Superior temporal gyrus (tissue), 1 donor: Measurements from ENCODE around the gene DUSP16.
"Not testable (repeated sequence)": the region's sequence is repeated elsewhere in the genome, so short reads cannot be mapped to it uniquely, and the experiment has no call there.

Experiments used
- DNase-seq: peaks from one replicate; pipeline ENCODE4 v3.0.0-alpha.2; 2016; ENCODE audit errors: extremely low spot score

DUSP16 gene, protein sequence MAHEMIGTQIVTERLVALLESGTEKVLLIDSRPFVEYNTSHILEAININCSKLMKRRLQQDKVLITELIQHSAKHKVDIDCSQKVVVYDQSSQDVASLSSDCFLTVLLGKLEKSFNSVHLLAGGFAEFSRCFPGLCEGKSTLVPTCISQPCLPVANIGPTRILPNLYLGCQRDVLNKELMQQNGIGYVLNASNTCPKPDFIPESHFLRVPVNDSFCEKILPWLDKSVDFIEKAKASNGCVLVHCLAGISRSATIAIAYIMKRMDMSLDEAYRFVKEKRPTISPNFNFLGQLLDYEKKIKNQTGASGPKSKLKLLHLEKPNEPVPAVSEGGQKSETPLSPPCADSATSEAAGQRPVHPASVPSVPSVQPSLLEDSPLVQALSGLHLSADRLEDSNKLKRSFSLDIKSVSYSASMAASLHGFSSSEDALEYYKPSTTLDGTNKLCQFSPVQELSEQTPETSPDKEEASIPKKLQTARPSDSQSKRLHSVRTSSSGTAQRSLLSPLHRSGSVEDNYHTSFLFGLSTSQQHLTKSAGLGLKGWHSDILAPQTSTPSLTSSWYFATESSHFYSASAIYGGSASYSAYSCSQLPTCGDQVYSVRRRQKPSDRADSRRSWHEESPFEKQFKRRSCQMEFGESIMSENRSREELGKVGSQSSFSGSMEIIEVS

DNA sequence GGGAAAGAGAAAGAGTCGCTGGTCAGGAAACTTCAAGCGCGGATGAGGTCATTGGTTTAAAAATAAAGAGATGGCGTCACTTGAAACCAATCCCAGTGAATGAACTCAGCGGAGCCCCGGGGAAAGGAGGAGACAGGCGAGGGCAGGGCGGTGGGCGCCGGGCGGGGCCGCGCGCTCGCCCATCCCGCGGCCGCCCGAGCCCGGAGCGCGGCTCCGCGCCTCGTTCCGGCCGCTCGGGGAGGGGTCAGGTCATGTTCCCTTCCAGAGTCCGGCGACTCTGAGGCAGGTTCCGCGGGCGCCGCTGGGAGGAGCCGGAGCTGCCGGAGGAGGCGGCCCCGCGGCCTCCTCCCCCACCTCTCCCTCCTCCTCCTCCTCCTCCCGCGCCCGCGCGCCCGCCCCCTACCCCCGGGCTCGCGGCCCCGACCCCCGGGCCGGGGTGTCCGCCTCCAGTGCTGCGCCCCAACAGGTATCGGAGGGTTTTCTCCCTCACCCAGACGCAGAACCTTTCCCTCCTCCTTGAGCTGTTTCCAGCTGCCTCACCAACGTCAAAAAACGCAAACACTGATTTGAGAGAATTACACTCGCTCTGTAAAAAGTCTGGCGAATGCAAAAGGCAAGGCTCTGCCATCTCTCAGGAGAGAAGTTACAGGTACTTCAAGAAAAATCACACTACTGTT, at the start of gene DUSP16:
TSS of gene DUSP16 (minus strand) at position 279 of the 677 bp plus-strand sequence. CDS start 41,765 bp downstream, outside the sequence.
- peak; percentile 99 for DNase-seq

DNA sequence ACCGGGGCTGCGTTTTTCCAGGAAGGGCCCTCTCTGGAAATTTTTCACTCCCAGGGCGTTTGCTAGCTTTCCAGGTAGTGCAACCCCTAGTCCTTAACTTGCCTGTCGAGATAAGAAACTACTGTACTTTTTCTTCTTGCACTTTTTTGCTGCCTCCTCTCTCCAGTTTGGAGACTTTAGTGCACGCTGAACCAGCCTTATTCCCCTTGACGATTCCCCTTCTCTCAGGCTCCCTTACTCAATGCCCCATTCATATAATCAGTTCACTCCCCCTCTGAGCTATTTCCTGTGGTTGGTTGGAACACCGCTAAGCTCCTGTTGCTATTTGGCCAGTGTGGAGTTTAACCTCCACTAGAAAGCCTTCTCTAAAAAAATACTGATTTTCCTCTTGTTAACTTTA, 49.7 kb upstream of the DUSP16 start:
- DNase-seq: peak; percentile 78

DNA sequence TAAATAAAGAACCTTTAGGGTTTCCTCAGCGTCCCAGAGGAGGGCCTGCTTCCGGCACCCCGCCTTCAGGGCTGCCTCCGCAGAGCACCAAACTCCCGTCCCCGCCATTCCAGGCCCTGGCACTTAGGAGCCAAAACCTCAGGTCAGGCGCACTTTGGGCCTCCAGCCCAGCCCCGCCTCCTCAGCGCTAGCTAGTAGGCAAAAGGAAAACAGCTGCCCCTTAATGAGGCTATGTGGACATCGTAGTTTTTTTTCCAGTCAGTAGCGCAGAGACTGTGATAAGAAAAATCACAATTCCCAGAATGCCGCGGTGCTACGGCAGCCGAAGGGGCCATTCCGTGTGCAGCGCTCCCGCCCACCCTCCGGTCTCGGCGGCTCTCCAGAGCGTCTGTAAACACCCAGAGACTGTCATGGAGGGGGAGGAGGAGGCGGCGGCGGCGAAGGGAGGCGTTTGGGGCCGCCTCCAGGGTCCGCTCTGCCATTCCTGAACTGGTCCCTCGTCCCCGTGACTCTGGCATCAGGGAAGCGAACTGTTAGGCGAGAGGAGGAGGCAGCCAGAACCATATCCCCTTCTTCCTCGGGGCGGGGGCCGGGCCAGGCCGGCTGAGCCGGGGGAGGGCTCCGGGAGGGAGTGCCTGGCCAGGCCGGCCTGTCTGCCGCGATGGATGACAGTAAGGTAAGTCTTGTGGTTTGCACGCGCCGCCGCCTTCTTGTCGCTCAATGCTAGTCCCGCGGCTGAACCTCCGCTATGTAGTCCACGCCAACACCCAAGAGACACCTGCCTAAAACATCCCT, 49.0 kb upstream of the DUSP16 start, which contains the start of gene CREBL2:
TSS of gene CREBL2 (plus strand) at position 365 of the 795 bp plus-strand sequence. CDS start at position 662, 297 bp downstream.
- peak; percentile 99 for DNase-seq

DNA sequence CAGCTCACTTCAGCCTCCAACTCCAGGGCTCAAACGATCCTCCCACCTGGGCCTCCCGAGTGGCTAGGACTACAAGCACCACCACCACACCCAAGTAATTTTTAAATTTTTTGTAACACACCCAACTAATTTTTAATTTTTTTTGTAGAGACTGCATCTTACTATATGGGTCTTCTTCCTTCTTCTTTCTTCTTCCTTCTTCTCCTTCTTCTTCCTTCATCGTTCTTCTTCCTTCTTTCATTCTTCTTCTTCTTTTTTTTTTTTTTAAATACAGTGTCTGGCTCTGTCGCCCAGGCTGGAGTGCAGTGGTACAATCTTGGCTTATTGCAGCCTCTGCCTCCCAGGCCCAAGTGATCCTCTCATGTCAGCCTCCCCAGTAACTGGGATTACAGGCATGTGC, 48.0 kb upstream of the DUSP16 start:
- DNase-seq: no peak

DNA sequence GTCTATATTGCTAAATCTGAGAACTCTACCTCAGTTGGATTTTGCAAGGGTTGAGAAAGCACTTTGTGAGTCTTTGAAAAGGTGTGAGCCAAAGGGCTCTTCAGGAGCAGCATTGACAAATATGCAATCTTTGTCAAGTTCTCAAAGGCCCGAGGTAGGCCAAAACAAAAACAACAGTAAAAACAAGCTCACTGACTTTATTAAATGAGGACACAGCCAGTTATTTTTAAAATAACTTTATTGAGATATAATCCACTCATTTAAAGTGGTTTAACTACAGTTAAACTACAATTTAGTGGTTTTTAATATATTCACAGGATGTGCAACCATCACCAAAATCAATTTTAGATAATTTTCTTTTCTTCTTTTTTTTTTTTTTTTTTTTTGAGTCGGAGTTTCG, 47.0 kb upstream of the DUSP16 start:
- DNase-seq: no peak

DNA sequence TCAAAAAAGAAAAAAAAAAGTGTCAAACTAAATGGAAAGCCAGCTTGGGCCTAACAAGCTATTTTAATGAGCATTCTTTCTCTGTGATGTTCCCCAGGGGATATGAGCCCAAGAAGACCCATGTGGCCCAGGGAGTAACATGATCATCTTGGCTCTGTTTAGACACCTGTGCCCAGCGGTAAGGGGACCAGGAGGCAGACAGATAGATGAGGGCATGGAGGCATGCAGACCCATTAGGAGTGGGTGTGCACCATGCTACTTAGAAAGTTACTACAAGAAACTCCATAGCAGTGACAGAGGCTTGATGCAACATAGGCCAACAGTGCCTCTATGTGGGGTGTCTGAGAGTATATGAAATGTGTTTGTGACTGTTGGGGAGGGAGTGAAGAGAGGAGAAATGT, 45.9 kb upstream of the DUSP16 start:
- no peak for DNase-seq

DNA sequence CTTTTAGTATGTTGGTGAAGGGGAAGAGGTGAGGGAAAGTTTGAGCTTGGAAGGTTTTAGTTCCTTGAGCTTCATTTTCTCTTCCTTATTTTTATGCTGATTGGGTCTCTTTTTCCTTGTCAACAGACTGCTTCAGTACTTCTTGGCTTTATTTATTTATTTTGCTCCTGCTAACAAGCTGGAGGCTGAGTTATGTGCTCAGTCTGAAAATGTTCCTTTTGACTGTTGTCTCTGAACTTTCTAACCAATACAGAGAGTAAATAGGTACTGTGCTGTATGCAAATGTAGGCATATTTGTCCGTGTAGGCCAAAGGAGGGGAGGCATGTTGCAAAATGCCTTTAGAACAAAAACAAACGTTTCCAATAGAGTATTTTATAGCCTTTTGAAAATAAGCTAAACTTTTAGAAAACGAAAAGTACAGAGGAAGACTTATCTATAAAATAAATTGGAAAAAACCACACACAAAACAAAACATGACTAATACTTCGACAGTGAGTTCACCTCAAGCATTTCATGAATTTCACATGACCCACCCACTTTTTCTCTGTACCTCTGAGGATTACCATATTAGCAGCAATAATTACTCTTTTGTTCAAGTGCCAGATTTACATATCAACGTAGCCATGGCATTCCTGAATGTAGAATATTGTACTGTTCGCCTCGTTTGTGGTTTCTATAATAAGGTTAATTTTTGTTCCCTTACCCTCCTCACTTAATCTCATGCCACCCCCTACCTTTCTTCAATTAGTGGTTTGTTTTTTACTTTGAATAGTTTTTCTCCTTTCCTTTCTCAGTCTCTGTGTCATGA, 44.3 kb upstream of the DUSP16 start:
- DNase-seq: no peak

DNA sequence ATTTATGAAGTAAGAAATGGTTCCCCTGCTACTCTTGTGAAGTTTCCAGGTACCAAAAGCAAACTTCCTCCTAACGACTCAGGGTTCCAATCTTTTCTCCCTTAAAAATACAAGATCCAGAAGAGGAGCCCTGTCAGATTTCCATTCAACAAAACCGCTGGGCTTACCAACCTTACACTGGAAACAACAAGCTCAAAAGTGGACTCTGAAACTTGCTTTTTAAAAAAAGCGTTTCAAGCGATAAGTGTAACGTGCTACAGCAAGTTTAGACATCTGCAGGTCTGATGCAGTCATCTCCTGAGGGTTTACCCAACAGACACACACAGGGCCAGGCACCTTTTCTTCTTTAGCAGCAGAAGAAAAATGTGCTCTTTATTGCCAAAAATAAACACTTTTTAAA, 42.1 kb upstream of the DUSP16 start:
- no peak for DNase-seq

DNA sequence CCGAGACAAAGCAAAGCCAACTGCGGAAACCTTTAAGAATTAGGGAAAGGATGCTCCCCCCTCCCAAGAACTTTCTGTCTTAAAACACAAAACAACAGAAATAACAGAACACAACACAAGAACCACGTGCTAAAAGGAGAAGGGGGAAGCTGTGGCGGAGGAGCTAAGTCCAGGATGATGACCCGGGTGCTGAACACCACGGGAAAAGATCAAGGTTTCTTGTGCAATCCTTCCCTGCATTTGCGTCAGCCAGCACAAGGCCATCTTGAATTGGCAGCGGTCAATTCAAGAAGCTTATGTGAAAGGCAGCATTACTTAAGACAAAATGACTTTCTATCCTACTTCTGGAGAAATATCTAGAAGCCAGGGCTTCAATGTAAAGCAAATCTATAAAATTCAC, 38.0 kb upstream of the DUSP16 start:
- no peak for DNase-seq

DNA sequence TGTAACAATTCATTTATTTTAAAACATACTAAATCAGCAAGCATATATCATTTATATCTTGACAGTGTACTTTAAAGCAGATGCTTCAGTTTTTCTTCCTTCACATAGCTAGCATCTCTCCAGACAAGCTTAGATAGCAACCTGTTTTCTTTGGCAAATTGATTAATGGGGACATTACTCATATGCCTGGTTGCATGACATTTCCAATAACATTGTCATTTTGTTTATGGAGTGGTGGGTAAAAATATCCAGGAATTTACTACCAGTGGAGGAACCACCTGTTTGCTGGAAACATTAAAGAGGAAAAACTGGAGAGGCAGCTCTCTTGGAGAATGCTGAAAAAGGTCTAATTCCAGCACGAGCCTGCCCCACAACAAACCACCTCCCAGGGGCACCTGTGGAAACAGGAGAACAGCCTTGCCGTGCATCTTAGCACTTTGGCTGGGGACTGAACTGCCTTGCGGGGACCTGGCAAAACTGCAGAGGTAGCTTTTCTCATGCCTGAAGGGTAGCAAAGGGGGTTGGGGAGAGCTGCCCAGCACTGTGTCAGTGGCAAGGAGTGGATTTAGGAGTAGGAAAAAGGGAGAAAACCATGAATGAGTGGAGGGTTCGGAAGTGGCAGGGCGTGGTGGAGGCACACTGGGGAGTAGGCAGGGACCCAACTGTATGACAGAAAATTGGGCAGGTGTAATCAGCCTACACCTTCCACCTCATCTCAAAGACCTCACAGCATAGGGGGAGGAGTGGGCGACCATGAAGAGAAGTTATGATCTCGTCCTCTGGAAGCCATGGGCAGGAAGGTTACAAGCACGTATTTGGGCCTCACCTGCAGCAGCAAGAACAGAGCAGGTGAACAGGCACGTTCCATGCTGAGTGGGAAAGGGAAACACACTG, 37.3 kb upstream of the DUSP16 start:
- no peak for DNase-seq

DNA sequence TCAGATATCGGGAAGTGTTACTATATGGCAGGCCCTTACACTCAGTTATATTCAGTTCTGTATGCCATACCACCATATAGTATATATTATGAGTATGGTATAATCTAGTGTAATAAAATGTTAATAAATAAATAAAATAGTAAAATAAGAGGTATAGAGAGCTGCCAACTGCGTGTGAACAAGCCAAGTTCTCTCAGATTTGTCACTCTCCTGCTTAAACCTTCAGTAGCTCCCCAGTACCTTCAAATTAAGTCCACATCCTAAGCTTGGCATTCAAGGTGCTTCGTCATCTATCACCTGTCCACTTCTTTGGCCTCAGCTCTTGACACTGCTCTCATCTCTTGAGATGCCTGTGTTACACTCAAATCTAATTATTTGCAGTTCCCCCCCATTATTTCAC, 36.2 kb upstream of the DUSP16 start:
- DNase-seq: no peak

DNA sequence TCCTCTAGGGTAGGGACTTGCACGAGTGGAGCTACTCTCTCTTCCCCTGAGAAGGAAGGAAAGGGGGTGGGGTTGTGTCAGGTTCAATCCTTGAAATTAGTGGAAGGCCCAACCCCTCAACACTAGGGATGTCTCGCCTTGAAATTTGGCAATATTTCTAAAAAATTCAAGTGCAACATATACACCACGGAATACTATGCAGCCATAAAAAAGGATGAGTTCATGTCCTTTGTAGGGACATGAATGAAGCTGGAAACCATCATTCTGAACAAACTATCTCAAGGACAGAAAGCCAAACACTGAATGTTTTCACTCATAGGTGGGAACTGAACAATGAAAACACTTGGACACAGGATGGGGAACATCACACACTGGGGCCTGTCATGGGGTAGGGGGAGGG, 33.9 kb upstream of the DUSP16 start:
- not testable (repeated sequence) for DNase-seq

DNA sequence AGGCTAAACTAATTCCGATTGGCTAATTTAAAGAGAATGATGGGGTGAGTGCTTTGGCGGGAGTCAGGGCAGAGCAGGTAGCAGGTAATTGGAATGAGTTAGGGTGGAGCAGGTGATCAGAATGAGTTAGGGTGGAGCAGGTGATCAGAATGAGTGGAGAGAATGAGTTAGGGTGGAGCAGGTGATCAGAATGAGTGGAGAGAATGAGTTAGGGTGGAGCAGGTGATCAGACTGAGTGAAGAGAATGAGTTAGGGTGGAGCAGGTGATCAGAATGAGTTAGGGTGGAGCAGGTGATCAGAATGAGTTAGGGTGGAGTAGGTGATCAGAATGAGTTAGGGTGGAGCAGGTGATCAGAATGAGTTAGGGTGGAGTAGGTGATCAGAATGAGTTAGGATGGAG, 33.3 kb upstream of the DUSP16 start:
- not testable (repeated sequence) for DNase-seq

DNA sequence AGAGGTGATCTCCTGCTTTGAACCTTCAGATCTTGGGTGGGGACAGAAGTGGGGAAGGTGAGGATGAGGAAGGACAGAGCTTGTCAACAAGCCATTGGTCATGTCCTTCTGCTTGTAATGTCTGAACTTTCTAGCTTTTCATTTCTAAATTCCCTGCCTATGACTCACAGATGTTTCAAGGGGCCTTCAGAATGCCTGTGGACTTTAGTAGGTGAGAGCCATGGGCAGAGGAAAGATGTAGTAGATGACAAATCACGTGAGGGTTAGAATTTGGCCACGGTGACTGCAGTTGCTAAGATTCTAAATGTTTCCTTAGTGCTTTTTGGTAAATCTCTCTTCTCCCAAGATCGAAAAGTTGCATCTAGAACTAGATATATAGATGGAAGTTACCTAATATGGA, 30.3 kb upstream of the DUSP16 start:
- DNase-seq: no peak

DNA sequence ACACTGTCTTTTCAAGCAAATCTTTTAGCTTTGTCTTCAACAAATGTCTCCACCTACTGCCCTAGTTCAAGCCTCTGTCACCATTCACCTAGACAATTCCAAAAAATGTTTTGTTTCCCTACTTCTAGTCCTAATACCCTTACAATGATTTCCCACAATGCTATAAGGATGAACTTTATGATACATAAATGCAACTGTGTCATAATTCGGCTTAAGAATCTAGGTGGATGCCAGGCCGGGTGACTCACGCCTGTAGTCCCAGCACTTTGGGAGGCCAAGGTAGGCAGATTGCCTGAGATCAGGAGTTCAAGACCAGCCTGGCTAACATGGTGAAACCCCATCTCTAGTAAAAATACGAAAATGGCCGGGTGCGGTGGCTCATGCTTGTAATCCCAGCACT, 28.3 kb upstream of the DUSP16 start:
- DNase-seq: no peak

DNA sequence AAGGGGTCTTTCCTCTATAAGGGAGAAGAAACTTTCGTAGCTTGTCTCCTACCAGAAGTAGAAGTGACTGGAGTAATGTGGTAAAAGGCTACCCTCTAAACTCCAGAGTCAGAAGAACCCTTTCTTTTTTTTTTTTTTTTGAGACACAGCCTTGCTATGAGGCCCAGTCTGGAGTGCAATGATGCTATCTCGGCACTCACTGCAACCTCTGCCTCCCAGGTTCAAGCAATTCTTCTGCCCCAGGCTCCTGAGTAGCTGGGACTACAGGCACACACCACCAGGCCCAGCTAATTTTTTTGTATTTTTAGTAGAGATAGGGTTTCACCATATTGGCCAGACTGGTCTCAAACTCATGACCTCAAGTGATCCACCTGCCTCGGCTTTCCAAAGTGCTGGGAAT, 25.8 kb upstream of the DUSP16 start:
- DNase-seq: not testable (repeated sequence)

DNA sequence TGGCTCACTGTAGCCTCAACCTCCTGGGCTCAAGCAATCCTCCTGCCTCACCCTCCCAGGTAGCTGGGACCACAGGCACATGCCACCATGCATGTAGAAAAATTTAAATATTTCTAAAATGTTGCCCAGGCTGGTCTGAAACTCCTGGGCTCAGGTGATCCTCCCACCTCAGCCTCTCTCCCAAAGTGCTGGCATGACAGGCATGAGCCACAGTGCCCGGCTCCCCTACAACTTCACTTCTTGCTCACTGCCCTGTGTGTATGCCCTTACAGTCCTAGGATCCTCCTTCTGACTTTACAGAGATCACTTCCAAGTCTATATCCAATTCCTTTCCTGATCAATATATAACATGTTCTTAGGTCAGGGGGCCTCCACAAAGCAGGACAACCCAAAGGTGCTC, 25.2 kb upstream of the DUSP16 start:
- DNase-seq: no peak

DNA sequence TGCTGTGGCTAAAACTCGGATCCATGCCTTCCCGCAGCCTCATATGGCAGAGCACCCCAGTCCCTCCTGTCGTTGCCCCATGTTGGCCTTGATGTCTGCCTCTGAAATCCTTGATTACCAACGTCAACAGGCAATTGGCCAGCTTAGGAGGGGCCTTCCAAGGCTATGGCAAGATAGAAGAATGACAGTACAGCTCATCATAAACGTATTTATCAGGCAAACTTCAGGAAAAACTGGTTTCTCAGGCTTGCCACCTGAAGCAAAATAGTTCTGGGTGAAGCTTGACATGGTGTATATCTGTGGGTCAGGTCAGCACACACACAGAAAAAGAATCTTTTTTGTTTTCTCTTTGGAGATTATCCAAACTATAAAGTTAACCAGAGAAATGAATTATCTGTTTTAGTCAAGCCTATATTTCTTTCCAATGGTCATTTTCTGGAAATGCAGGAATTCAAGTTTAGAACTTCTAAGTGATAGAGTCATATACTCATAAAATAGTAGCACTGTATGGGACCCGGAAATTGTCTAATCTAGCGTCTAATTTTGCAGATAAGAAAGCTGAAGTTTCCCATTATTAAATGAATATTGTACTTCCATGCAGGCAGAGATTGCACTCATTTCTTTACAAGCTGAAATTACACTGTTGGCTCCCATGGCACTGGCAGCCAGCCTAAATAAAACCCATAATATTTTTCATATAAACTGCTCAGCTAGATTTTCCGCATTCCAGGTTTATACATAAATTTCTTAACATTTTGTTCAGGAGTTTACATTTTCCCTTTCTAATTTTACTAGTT, 24.4 kb upstream of the DUSP16 start:
- no peak for DNase-seq
